Upper lobe of right lung (tissue), 1 donor: Measurements from ENCODE around the gene ABHD17B. TPM values are rescaled to one million over a fixed set of nuclear protein-coding genes. Genes with fewer than 3 reads are reported as not detected.

Source experiments
- ATAC-seq: fragments of 200-7000 bp; cut with Tn5 transposase; one replicate; pipeline ENCODE4 v1.9.1; 2020; ENCODE audit warnings: mild to moderate bottlenecking, moderate library complexity
- DNase-seq: peaks from one replicate; pipeline ENCODE4 v3.0.0-alpha.2; 2020
- H3K27ac ChIP-seq: fragments of 200-600 bp; one replicate; pipeline ENCODE4 v1.8.0; 2022
- H3K27me3 ChIP-seq: fragments of 200-600 bp; one replicate; pipeline ENCODE4 v1.8.0; 2022; ENCODE audit warnings: mild to moderate bottlenecking
- H3K36me3 ChIP-seq: fragments of 200-600 bp; one replicate; pipeline ENCODE4 v1.8.0; 2022
- H3K4me1 ChIP-seq: fragments of 200-600 bp; one replicate; pipeline ENCODE4 v1.8.0; 2022
- H3K4me3 ChIP-seq: fragments of 200-600 bp; one replicate; pipeline ENCODE4 v1.8.0; 2022; ENCODE audit warnings: mild to moderate bottlenecking
- H3K9me3 ChIP-seq: fragments of 200-600 bp; one replicate; pipeline ENCODE4 v1.8.0; 2022
- CTCF ChIP-seq: fragments of 200-600 bp; IDR thresholded peaks from one replicate; pipeline ENCODE4 v1.8.0; 2022; ENCODE audit warnings: antibody characterized with exemption
- intact Hi-C: fragments of 100-400 bp; cut with DNase I; formaldehyde crosslinking; loops from one replicate; pipeline ENCODE4 v1.11.0; 2022
- total RNA-seq: library from RNA; stranded (reverse); fragmentation: NEBNext Ultra II Directional; extraction: Animal tissue kit (Norgen Biotek cat#: 25700); gene quantifications from one replicate; pipeline ENCODE4 v1.2.1, GENCODE V29; 2021
- donor health status: DM: no; HTN: yes; CAD: no; lungs with severe emphysema.

ABHD17B gene
- total RNA-seq, 1 donor from 2014 or later: 14.3 TPM

- TF ChIP-seq CTCF: no peak
- intact Hi-C loops: no loop called here
- ATAC-seq: no peak
- Histone ChIP-seq H3K36me3 (no peaks in the 10 kb centered on the region), H3K4me3 (no peak overlapping the region), H3K9me3 (peaks cover 14% of the 10 kb centered on the region), H3K27ac (no peak overlapping the region), H3K4me1 (no peaks in the 10 kb centered on the region), H3K27me3 (no peaks in the 10 kb centered on the region)
- DNase-seq: no peak
Observed at GRCh38 chr9:71858102-71858798, 52.7 kb downstream of the ABHD17B start.

GRCh38 chr9:71857159-71857558 is 53.8 kb downstream of the ABHD17B start:
- H3K27ac ChIP-seq: no peak overlapping the region
- no peaks in the 10 kb centered on the region for H3K27me3 ChIP-seq
- peak; percentile 36 for ATAC-seq
- H3K36me3 ChIP-seq: no peaks in the 10 kb centered on the region
- H3K9me3 ChIP-seq: peaks cover 14% of the 10 kb centered on the region
- no peak for TF ChIP-seq CTCF
- no peak overlapping the region for H3K4me3 ChIP-seq
- H3K4me1 ChIP-seq: no peaks in the 10 kb centered on the region
- no peak for DNase-seq
- intact Hi-C loops: no loop called here

- H3K9me3 ChIP-seq: peaks cover 6% of the 10 kb centered on the region
- no peak overlapping the region for H3K27ac ChIP-seq
- DNase-seq (no peak), ATAC-seq (no peak)
- no peak overlapping the region for H3K4me3 ChIP-seq
- no peaks in the 10 kb centered on the region for H3K36me3 ChIP-seq
- no peaks in the 10 kb centered on the region for H3K27me3 ChIP-seq
- no peak for TF ChIP-seq CTCF
- intact Hi-C loops: no loop called here
- H3K4me1 ChIP-seq: no peaks in the 10 kb centered on the region
Observed at GRCh38 chr9:71854811-71855210, 56.2 kb downstream of the ABHD17B start.

GRCh38 chr9:71853084-71853483 is 57.9 kb downstream of the ABHD17B start:
- Histone ChIP-seq H3K9me3 (no peaks in the 10 kb centered on the region), H3K27me3 (no peaks in the 10 kb centered on the region), H3K4me3 (no peak overlapping the region), H3K4me1 (no peaks in the 10 kb centered on the region), H3K36me3 (no peaks in the 10 kb centered on the region), H3K27ac (no peak overlapping the region)
- no peak for TF ChIP-seq CTCF
- intact Hi-C loops: no loop called here
- DNase-seq (no peak), ATAC-seq (no peak)

GRCh38 chr9:71850996-71851395 is 60.0 kb downstream of the ABHD17B start:
- ATAC-seq: no peak
- Histone ChIP-seq H3K27ac (no peak overlapping the region), H3K9me3 (no peaks in the 10 kb centered on the region), H3K27me3 (no peaks in the 10 kb centered on the region), H3K4me1 (no peaks in the 10 kb centered on the region), H3K4me3 (no peak overlapping the region), H3K36me3 (no peaks in the 10 kb centered on the region)
- DNase-seq: no peak
- no peak for TF ChIP-seq CTCF
- intact Hi-C loops: no loop called here

GRCh38 chr9:71847892-71848291 is 63.1 kb downstream of the ABHD17B start:
- Histone ChIP-seq H3K9me3 (no peaks in the 10 kb centered on the region), H3K27ac (no peak overlapping the region), H3K4me3 (no peak overlapping the region), H3K4me1 (no peaks in the 10 kb centered on the region), H3K27me3 (no peaks in the 10 kb centered on the region), H3K36me3 (no peaks in the 10 kb centered on the region)
- no peak for TF ChIP-seq CTCF
- no peak for ATAC-seq
- no peak for DNase-seq
- intact Hi-C loops: no loop called here
